Osteocyte (in vitro differentiated cells): Measurements from ENCODE around the gene WFIKKN2. TPM values are rescaled to one million over a fixed set of nuclear protein-coding genes. Genes with fewer than 3 reads are reported as not detected.

ENCODE experiments used
- DNase-seq: peaks from one replicate; pipeline ENCODE4 v3.0.0; 2021; ENCODE audit warnings: mixed read lengths; ENCODE audit not compliant: unreplicated experiment; ENCODE audit errors: extremely low spot score
- H3K27ac Mint-ChIP-seq: one replicate; pipeline ENCODE4 v1.8.0; 2021; ENCODE audit warnings: mild to moderate bottlenecking, mixed read lengths; ENCODE audit not compliant: unreplicated experiment
- H3K27me3 Mint-ChIP-seq: one replicate; pipeline ENCODE4 v1.8.0; 2021; ENCODE audit warnings: mixed read lengths; ENCODE audit not compliant: unreplicated experiment
- H3K36me3 Mint-ChIP-seq: one replicate; pipeline ENCODE4 v1.8.0; 2021; ENCODE audit warnings: mixed read lengths; ENCODE audit not compliant: unreplicated experiment
- H3K4me1 Mint-ChIP-seq: one replicate; pipeline ENCODE4 v1.8.0; 2021; ENCODE audit warnings: mixed read lengths; ENCODE audit not compliant: unreplicated experiment
- H3K4me3 Mint-ChIP-seq: one replicate; pipeline ENCODE4 v1.8.0; 2021; ENCODE audit warnings: mild to moderate bottlenecking, moderate library complexity, mixed read lengths; ENCODE audit not compliant: unreplicated experiment
- H3K9me3 Mint-ChIP-seq: one replicate; pipeline ENCODE4 v1.8.0; 2021; ENCODE audit warnings: mixed read lengths; ENCODE audit not compliant: unreplicated experiment
- total RNA-seq: library from RNA; stranded (reverse); gene quantifications from 2 replicates; pipeline ENCODE4 v1.2.1, GENCODE V29; 2021
- TF ChIP-seq, protein P1 (sequence below): fragments of 200-600 bp; sonication (generic); IDR thresholded peaks from 2 replicates; pipeline ENCODE4 v1.5.0; 2021; ENCODE audit warnings: antibody characterized with exemption, mild to moderate bottlenecking, moderate library complexity

WFIKKN2 gene
- total RNA-seq, 1 donor from 2014 or later = not detected

DNA sequence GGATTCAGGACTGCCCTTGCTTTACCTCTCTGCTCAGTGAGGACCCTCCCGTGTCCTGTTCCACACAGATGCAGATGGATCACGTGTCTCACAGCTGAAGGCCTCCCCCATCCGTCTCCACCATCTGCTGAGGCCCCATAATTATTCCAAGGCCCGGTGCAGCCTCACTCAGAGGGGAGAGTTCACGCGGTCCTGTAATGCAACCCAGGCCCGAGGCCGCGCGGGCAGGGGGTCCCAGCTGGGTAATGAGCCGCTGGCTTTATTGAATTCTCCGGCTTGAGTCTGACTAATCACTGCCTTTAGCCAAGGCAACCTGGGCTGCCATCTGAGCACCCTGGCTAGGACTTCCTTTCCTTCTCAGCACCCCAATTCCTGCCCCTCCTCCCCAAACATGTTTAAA is 4.4 kb upstream of the WFIKKN2 start:
- TF ChIP-seq, protein P1, sequence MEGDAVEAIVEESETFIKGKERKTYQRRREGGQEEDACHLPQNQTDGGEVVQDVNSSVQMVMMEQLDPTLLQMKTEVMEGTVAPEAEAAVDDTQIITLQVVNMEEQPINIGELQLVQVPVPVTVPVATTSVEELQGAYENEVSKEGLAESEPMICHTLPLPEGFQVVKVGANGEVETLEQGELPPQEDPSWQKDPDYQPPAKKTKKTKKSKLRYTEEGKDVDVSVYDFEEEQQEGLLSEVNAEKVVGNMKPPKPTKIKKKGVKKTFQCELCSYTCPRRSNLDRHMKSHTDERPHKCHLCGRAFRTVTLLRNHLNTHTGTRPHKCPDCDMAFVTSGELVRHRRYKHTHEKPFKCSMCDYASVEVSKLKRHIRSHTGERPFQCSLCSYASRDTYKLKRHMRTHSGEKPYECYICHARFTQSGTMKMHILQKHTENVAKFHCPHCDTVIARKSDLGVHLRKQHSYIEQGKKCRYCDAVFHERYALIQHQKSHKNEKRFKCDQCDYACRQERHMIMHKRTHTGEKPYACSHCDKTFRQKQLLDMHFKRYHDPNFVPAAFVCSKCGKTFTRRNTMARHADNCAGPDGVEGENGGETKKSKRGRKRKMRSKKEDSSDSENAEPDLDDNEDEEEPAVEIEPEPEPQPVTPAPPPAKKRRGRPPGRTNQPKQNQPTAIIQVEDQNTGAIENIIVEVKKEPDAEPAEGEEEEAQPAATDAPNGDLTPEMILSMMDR = no peak
- no peak for DNase-seq
- Mint-ChIP-seq H3K27me3 (peaks cover 18% of the 10 kb centered on the region), H3K9me3 (no peaks in the 10 kb centered on the region), H3K4me3 (no peak overlapping the region), H3K27ac (peak overlapping the region; percentile 31), H3K4me1 (peaks cover 36% of the 10 kb centered on the region), H3K36me3 (no peaks in the 10 kb centered on the region)

DNA sequence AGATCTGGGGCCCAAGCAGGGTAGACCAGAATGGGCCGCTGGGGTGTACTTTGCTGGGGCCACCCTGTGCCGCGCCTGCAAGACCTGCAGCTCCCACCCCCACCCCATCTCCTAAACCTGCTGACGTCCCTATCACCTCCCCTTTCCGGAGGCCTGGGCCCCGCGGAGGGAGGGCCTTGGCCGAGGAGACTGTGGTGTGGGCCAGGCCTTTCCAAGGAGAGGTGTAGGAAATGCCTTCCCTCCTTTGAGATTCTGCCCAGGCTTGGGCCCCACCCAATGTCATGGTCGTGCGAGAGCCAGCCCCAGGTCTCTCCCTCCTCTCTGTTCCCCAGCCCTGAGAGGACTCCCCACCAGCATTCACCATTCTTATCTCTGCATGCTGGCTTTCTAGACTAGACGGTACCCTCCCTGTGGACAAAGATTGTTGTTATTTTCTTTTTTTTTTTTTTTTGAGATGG is 3.9 kb upstream of the WFIKKN2 start:
- DNase-seq = no peak
- Mint-ChIP-seq H3K27me3 (peaks cover 16% of the 10 kb centered on the region), H3K36me3 (no peaks in the 10 kb centered on the region), H3K4me3 (no peak overlapping the region), H3K9me3 (no peaks in the 10 kb centered on the region), H3K27ac (no peak overlapping the region), H3K4me1 (peaks cover 36% of the 10 kb centered on the region)
- TF ChIP-seq, protein P1 = no peak

DNA sequence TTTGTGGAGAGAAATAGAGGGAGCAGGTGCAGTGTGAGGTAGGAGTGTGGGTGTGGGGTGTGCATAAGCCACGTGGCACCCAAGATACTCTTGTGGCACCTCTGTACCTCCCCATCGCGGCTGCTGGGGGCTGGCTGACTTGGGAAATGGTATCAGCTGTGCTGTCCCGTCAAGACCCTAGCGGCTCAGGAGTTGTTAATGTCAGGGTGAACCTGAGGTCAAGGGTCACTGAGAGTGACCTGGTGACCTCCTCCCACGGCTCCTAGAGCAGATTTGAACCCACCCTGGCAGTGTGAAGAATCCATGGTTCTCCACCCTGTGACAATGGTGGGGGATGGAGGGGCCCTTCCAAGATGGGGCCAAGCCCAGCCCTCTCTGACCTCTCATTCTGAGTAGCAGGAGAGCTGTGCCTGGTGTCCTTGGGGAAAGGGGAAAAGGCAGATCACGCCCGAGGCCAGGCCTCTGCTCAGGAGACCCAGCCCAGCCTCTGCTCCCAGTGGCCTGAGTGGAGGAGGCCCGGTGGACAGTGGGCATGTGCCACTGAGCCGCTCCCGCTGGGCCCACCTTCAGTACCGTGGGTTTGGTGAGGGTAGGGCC is 3.0 kb upstream of the WFIKKN2 start:
- Mint-ChIP-seq H3K4me3 (no peak overlapping the region), H3K9me3 (no peaks in the 10 kb centered on the region), H3K4me1 (peaks cover 36% of the 10 kb centered on the region), H3K27ac (no peak overlapping the region), H3K36me3 (no peaks in the 10 kb centered on the region), H3K27me3 (peaks cover 10% of the 10 kb centered on the region)
- no peak for DNase-seq
- TF ChIP-seq, protein P1 = no peak

DNA sequence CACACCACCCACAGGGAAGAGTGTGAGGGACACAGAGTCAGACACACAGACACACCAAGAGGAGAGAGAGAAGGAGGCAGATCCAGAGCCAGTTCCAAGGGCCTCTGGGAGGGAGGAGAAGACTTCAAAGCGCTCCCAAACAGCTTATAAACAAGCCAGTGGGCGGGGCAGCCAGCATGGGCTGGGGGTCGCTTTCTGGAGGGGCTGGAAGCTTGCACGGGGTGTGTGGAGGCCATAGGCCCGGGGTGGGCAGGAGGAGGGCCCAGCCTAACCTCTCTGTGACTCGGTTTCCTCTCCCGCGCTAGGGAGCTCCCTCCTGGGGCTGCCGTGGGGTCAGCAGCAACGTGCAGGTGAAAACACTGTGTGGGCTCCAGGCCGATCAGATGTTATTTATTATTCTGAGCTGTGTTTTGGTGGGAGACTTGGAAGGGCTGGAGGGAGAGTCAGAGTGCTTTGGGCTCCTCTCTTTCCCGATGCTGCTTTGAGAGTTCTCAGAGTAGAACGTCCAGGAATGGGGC is 2.5 kb upstream of the WFIKKN2 start:
- Mint-ChIP-seq H3K4me1 (peaks cover 36% of the 10 kb centered on the region), H3K9me3 (no peaks in the 10 kb centered on the region), H3K4me3 (no peak overlapping the region), H3K27me3 (peaks cover 9% of the 10 kb centered on the region), H3K27ac (no peak overlapping the region), H3K36me3 (no peaks in the 10 kb centered on the region)
- DNase-seq = no peak
- TF ChIP-seq, protein P1 = no peak

DNA sequence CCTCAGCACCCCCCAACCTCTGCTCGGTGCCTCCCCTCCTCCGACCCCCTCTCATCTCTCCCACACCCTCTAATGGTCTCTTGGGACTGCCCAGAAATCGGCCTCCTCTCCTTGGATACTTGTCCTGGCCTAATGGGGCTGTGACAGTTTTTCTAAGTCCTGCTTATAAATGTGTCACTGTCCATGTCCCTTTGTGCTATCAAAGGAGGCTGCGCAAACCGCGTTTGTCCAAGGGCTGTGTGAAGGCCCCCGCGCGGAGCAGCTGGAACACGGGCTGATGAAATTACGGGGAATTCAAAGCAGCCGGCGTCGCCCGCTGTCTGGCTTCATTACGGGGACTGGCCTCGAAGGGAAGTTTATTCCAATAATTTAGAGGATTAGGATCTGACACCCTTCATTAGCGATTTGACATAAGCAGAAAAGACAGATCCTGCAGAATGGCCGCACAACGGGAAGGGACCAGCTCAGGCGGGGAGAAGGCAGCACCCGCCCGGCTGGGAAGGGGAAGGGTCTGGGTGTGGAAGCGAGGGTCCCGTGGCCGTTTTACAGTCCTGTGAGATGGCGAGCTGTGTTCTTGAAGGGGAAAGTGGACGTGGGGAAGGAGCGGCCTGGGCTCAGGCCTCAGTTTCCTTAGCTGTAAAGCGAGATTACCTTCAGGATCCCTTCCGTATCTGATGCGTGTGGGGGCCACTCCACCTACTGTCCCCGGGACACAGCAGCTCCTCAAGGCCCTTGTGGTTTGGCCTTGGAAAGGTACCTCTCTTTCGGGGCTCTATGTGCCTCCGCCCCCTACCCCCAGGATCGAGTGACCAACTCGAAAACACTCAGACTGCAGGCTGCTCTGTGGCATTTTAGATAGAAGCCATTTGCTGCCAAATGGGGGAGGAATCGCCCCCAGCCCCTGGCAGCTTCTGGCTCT is 1.6 kb upstream of the WFIKKN2 start:
- Mint-ChIP-seq H3K36me3 (no peaks in the 10 kb centered on the region), H3K9me3 (no peaks in the 10 kb centered on the region), H3K4me1 (peaks cover 36% of the 10 kb centered on the region), H3K27ac (no peak overlapping the region), H3K27me3 (peaks cover 2% of the 10 kb centered on the region), H3K4me3 (no peak overlapping the region)
- no peak for DNase-seq
- TF ChIP-seq, protein P1 = no peak
